SK-N-MC (cell line): ENCODE data around the gene PCBP1.

Source experiments
- EZH2 ChIP-seq: fragments of 200-600 bp; sonication (generic); IDR thresholded peaks from one replicate; pipeline ENCODE4 v1.6.1; 2017; ENCODE audit warnings: antibody characterized with exemption
- POLR2AphosphoS5 ChIP-seq: IDR thresholded peaks from 2 replicates; pipeline ENCODE4 v1.6.1; 2012; ENCODE audit warnings: mild to moderate bottlenecking, low read depth, low read length, borderline replicate concordance

DNA sequence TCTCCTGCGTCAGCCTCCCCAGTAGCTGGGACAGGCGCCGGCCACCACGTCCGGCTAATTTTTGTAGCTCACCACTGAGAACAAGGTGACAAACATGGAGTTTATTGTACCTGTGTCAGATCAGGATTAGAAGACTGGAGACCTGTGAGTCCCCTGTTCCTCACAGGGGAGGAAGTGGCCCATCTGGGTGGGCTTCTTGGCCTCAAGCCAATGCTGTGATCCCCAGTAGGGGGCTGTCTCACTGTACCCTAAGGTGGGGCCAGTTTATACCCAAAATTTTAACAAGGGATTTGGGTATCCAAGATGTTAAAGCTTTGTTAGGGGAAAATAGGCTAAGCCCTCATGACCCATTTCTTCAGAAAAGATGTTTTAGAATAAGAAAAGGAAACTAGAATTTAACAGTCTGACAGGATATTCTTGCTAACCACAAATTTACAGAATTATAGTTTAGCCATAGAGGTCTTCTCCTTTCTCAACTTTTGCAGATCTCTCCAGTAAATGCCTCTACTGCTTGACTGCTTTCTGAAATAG lies 16.3 kb downstream of the PCBP1 start:
- TF ChIP-seq POLR2AphosphoS5 (no peak), EZH2 (no peak)
